Keratinocyte (primary cell): ENCODE results near the gene LRRTM3. TPM values are rescaled to one million over a fixed set of nuclear protein-coding genes. Genes with fewer than 3 reads are reported as not detected.

ENCODE experiments used
- DNase-seq: peaks from one replicate; pipeline ENCODE4 v3.0.0-alpha.2; 2011; ENCODE audit warnings: low read depth, missing footprints, low spot score
- FAIRE-seq: peaks from 2 replicates; lab custom pipeline; 2011; peaks lifted over from hg19 to GRCh38; lab: Jason Lieb, UNC
- H2AFZ ChIP-seq: 2 replicates; pipeline ENCODE4 v1.6.0; 2012; ENCODE audit warnings: low read length, control low read depth, inconsistent platforms; ENCODE audit not compliant: control insufficient read depth
- H3K27ac ChIP-seq: 2 replicates; pipeline ENCODE4 v1.5.1; 2011; ENCODE audit warnings: low read length; ENCODE audit not compliant: control insufficient read depth, insufficient read depth
- H3K27me3 ChIP-seq: 3 replicates; pipeline ENCODE4 v1.6.0; 2011; ENCODE audit warnings: low read length; ENCODE audit not compliant: control insufficient read depth, insufficient read depth; ENCODE audit errors: extremely low read depth
- H3K36me3 ChIP-seq, 2 experiments: 2 replicates in 1 of 2; 3 replicates in 1 of 2; pipeline ENCODE4 v1.5.1; 2011; ENCODE audit warnings: low read length in 2 of 2, mild to moderate bottlenecking in 1 of 2; ENCODE audit not compliant: control insufficient read depth in 2 of 2, insufficient read depth in 2 of 2; ENCODE audit errors: extremely low read depth in 1 of 2
- H3K4me1 ChIP-seq: 3 replicates; pipeline ENCODE4 v1.5.1; 2011; ENCODE audit warnings: low read length; ENCODE audit not compliant: control insufficient read depth, insufficient read depth; ENCODE audit errors: extremely low read depth
- H3K4me2 ChIP-seq: 3 replicates; pipeline ENCODE4 v1.6.0; 2011; ENCODE audit warnings: low read depth, low read length; ENCODE audit not compliant: control insufficient read depth, insufficient read depth; ENCODE audit errors: extremely low read depth
- H3K4me3 ChIP-seq, 3 experiments: fragments of 200-600 bp in 1 of 3; sonication (generic) in 1 of 3; 2 replicates in 2 of 3; 3 replicates in 1 of 3; pipeline ENCODE4 v1.5.1; 2011 to 2016; ENCODE audit warnings: low read length in 3 of 3, mild to moderate bottlenecking in 3 of 3, control low read depth in 2 of 3, inconsistent platforms in 1 of 3, low read depth in 1 of 3, mixed read lengths in 1 of 3, mixed run types in 1 of 3, moderate library complexity in 1 of 3; ENCODE audit not compliant: control insufficient read depth in 2 of 3, insufficient read depth in 2 of 3; ENCODE audit errors: extremely low read depth in 1 of 3
- H3K79me2 ChIP-seq: 2 replicates; pipeline ENCODE4 v1.6.0; 2012; ENCODE audit warnings: low read length; ENCODE audit not compliant: control insufficient read depth, insufficient read depth
- H3K9ac ChIP-seq: 3 replicates; pipeline ENCODE4 v1.6.0; 2011; ENCODE audit warnings: low read length; ENCODE audit not compliant: control insufficient read depth, insufficient read depth; ENCODE audit errors: extremely low read depth
- H3K9me1 ChIP-seq: 3 replicates; pipeline ENCODE4 v1.6.0; 2011; ENCODE audit warnings: low read length; ENCODE audit not compliant: control insufficient read depth, insufficient read depth; ENCODE audit errors: extremely low read depth
- H3K9me3 ChIP-seq: 2 replicates; pipeline ENCODE4 v1.5.1; 2012; ENCODE audit warnings: low read depth, low read length; ENCODE audit not compliant: control insufficient read depth
- H4K20me1 ChIP-seq: 3 replicates; pipeline ENCODE4 v1.6.0; 2011; ENCODE audit warnings: low read length; ENCODE audit not compliant: control insufficient read depth, insufficient read depth; ENCODE audit errors: extremely low read depth
- CTCF ChIP-seq, 3 experiments: IDR thresholded peaks in 1 of 3; conservative IDR thresholded peaks in 1 of 3; optimal IDR thresholded peaks in 1 of 3; 2 replicates in 2 of 3; 3 replicates in 1 of 3; pipeline versions ENCODE3 to v1.5.1; 2011; ENCODE audit warnings: low read length in 3 of 3, mild to moderate bottlenecking in 3 of 3, moderate library complexity in 2 of 3, control low read depth in 1 of 3, inconsistent platforms in 1 of 3; ENCODE audit not compliant: insufficient read depth in 2 of 3; ENCODE audit errors: extremely low read depth in 1 of 3
- EZH2 ChIP-seq: IDR thresholded peaks from one replicate; pipeline ENCODE4 v1.6.1; 2012; ENCODE audit warnings: inconsistent platforms, mild to moderate bottlenecking, low read length, moderate library complexity
- dilution Hi-C: fragments of 300-500 bp; cut with MboI; formaldehyde crosslinking; loops from one replicate; pipeline ENCODE4 v1.7.0; 2020; ENCODE audit warnings: low sequenced_read_pairs; ENCODE audit not compliant: extremely low pct_ligation_motif_present
- polyA plus RNA-seq, 5 experiments: library from polyadenylated mRNA; depleted of rRNA in 3 of 5; stranded (reverse) in 3 of 5; stranded (forward) in 1 of 5; unstranded in 1 of 5; fragments of >200 nt; gene quantifications; 1 replicate in 1 of 5; 2 replicates in 3 of 5; 3 replicates in 1 of 5; pipeline versions ENCODE4 v1.2.1 to v1.2.3, GENCODE V29; 2011 to 2012; ENCODE audit warnings: missing spikeins in 2 of 5, low read depth in 1 of 5, low replicate concordance in 1 of 5

The LRRTM3 gene
- polyA plus RNA-seq, 1 donor (not counting 4 experiments of a cell fraction or from before 2014, with no cell fraction given), result not detected

GRCh38 chr10:66919248-66919647, 6.6 kb upstream of the LRRTM3 start:
- no peak overlapping the region for H2AFZ ChIP-seq
- no peaks in the 10 kb centered on the region for H3K36me3 ChIP-seq
- no peaks in the 10 kb centered on the region for H3K27me3 ChIP-seq
- H3K4me1 ChIP-seq, result no peaks in the 10 kb centered on the region
- no peak overlapping the region for H3K4me3 ChIP-seq
- no peaks in the 10 kb centered on the region for H3K9me3 ChIP-seq
- DNase-seq, result no peak
- no peaks in the 10 kb centered on the region for H3K9me1 ChIP-seq
- no peaks in the 10 kb centered on the region for H3K79me2 ChIP-seq
- H3K4me2 ChIP-seq, result no peak overlapping the region
- dilution Hi-C loops, result no loop called here
- TF ChIP-seq EZH2, result no peak
- TF ChIP-seq CTCF (optimal IDR thresholded peaks at IDR 0.05 in 1 of 3, IDR thresholded peaks at IDR 0.05 in 1 of 3, conservative IDR thresholded peaks at IDR 0.05 in 1 of 3; ENCODE audit: extremely low read depth in 1 of 3, insufficient read depth in 2 of 3, low read length in 3 of 3), result no peak
- no peak for FAIRE-seq
- H3K27ac ChIP-seq, result no peak overlapping the region
- no peaks in the 10 kb centered on the region for H4K20me1 ChIP-seq
- no peak overlapping the region for H3K9ac ChIP-seq

GRCh38 chr10:66924674-66925345, 1.0 kb upstream of the LRRTM3 start:
- no peaks in the 10 kb centered on the region for H3K9me1 ChIP-seq
- H2AFZ ChIP-seq, result no peak overlapping the region
- DNase-seq, result no peak
- no peak overlapping the region for H3K4me3 ChIP-seq
- H3K4me1 ChIP-seq, result no peaks in the 10 kb centered on the region
- no peak for TF ChIP-seq CTCF (optimal IDR thresholded peaks at IDR 0.05 in 1 of 3, IDR thresholded peaks at IDR 0.05 in 1 of 3, conservative IDR thresholded peaks at IDR 0.05 in 1 of 3; ENCODE audit: extremely low read depth in 1 of 3, insufficient read depth in 2 of 3, low read length in 3 of 3)
- no peak for TF ChIP-seq EZH2
- H4K20me1 ChIP-seq, result no peaks in the 10 kb centered on the region
- H3K27me3 ChIP-seq, result peaks cover 20% of the 10 kb centered on the region
- no peak for FAIRE-seq
- H3K9ac ChIP-seq, result no peak overlapping the region
- dilution Hi-C loops, result no loop called here
- H3K4me2 ChIP-seq, result no peak overlapping the region
- H3K79me2 ChIP-seq, result no peaks in the 10 kb centered on the region
- H3K36me3 ChIP-seq, result no peaks in the 10 kb centered on the region
- no peak overlapping the region for H3K27ac ChIP-seq
- no peaks in the 10 kb centered on the region for H3K9me3 ChIP-seq
